OCI-LY7 (cell line): ENCODE data around the gene RIN1. TPM values are rescaled to one million over a fixed set of nuclear protein-coding genes. Genes with fewer than 3 reads are reported as not detected.

Experiments used
- BruUV-seq: library from RNA; stranded (reverse); fragments of 400-500 nt; replicated peaks from 2 replicates; lab custom pipeline; 2021; lab: Mats Ljungman, UMichigan
- CTCF ChIA-PET: fragments of 300-600 bp; sonication (Branson Sonifier 250); formaldehyde crosslinking; loops from one replicate; lab custom pipeline; 2022; ENCODE audit warnings: antibody characterized with exemption; ENCODE audit not compliant: unreplicated experiment; lab: Charles Lee
- POLR2A ChIA-PET: fragments of 300-600 bp; sonication (Branson Sonifier 250); formaldehyde crosslinking; loops from one replicate; lab custom pipeline; 2022; ENCODE audit warnings: antibody characterized with exemption; lab: Charles Lee
- DNase-seq: peaks from one replicate; pipeline ENCODE4 v3.0.0-alpha.2; 2015; ENCODE audit warnings: low spot score
- H2AFZ ChIP-seq: fragments of 200-600 bp; sonication (generic), shearing (Covaris generic); 2 replicates; pipeline ENCODE4 v1.6.1; 2014; ENCODE audit warnings: mild to moderate bottlenecking, antibody characterized with exemption, low read length, moderate library complexity
- H3K27ac ChIP-seq: fragments of 200-600 bp; sonication (generic); 2 replicates; pipeline ENCODE4 v1.5.1; 2014; ENCODE audit warnings: mixed run types, low read depth, mild to moderate bottlenecking, moderate library complexity, low read length, inconsistent platforms; ENCODE audit not compliant: poor library complexity, severe bottlenecking
- H3K36me3 ChIP-seq: fragments of 200-600 bp; sonication (generic); 2 replicates; pipeline ENCODE4 v1.6.1; 2014; ENCODE audit warnings: mild to moderate bottlenecking, antibody characterized with exemption, low read length, moderate library complexity, mixed read lengths; ENCODE audit not compliant: insufficient read depth
- H3K4me1 ChIP-seq: fragments of 200-600 bp; sonication (generic); 2 replicates; pipeline ENCODE4 v1.5.1; 2014; ENCODE audit warnings: mild to moderate bottlenecking, low read length; ENCODE audit not compliant: insufficient read depth, poor library complexity, severe bottlenecking
- H3K4me2 ChIP-seq: fragments of 200-600 bp; sonication (generic); 2 replicates; pipeline ENCODE4 v1.6.1; 2014; ENCODE audit warnings: mild to moderate bottlenecking, low read length
- H3K4me3 ChIP-seq: fragments of 200-600 bp; sonication (generic); 2 replicates; pipeline ENCODE4 v1.5.1; 2014; ENCODE audit warnings: mild to moderate bottlenecking, low read depth, low read length; ENCODE audit not compliant: poor library complexity, severe bottlenecking
- H3K79me2 ChIP-seq: fragments of 200-600 bp; sonication (generic); 2 replicates; pipeline ENCODE4 v1.6.1; 2016; ENCODE audit warnings: low read depth, mild to moderate bottlenecking, low read length, moderate library complexity, mixed read lengths; ENCODE audit not compliant: insufficient read depth
- H3K9me2 ChIP-seq: fragments of 200-600 bp; sonication (generic); 2 replicates; pipeline ENCODE4 v1.6.1; 2016; ENCODE audit warnings: mild to moderate bottlenecking, low read length, mixed read lengths; ENCODE audit not compliant: insufficient read depth
- H3K9me3 ChIP-seq: fragments of 200-600 bp; sonication (generic); 2 replicates; pipeline ENCODE4 v1.6.1; 2014; ENCODE audit warnings: mild to moderate bottlenecking, mixed run types, low read length, mixed read lengths
- H4K20me1 ChIP-seq: fragments of 200-600 bp; sonication (generic); 2 replicates; pipeline ENCODE4 v1.6.1; 2014; ENCODE audit warnings: mild to moderate bottlenecking, antibody characterized with exemption, low read length, moderate library complexity, mixed read lengths; ENCODE audit not compliant: insufficient read depth
- CTCF ChIP-seq: fragments of 200-600 bp; sonication (generic); conservative IDR thresholded peaks from 2 replicates; pipeline ENCODE4 v1.5.1; 2014; ENCODE audit warnings: mild to moderate bottlenecking, antibody characterized with exemption, low read length, moderate library complexity, mixed read lengths
- EZH2phosphoT487 ChIP-seq: fragments of 200-600 bp; sonication (generic); IDR thresholded peaks from 2 replicates; pipeline ENCODE4 v1.6.1; 2018; ENCODE audit warnings: low read depth, borderline replicate concordance, mild to moderate bottlenecking, mixed run types, antibody characterized with exemption, low read length, moderate library complexity, mixed read lengths
- intact Hi-C: fragments of 100-400 bp; cut with micrococcal nuclease; formaldehyde crosslinking; loops from one replicate; pipeline ENCODE4 v1.10.0; 2022; ENCODE audit not compliant: unreplicated experiment
- total RNA-seq, 2 experiments: library from RNA; depleted of rRNA in 1 of 2; stranded (reverse); fragments of >200 nt in 1 of 2; shearing (Covaris generic) in 1 of 2; gene quantifications; 2 replicates each; pipeline ENCODE4 v1.2.3, GENCODE V29; 2014 to 2022

The RIN1 gene
- total RNA-seq, 2 experiments from 2014 or later: 1.6 to 2.9 TPM

- H3K79me2 ChIP-seq: no peaks in the 10 kb centered on the region
- H3K4me3 ChIP-seq: no peak overlapping the region
- no peak for TF ChIP-seq CTCF
- no peak for TF ChIP-seq EZH2phosphoT487
- no peaks in the 10 kb centered on the region for H3K9me3 ChIP-seq
- ChIA-PET POLR2A (no interaction called here), CTCF (interaction anchor here (0.6 kb wide), 1 partner anchor 12 kb away, joined by 3 read pairs; no protein-coding TSS in a partner anchor)
- DNase-seq: no peak
- no peak overlapping the region for H3K27ac ChIP-seq
- no TSS peak for BruUV-seq
- no peak overlapping the region for H2AFZ ChIP-seq
- no peaks in the 10 kb centered on the region for H4K20me1 ChIP-seq
- H3K4me2 ChIP-seq: no peak overlapping the region
- no peaks in the 10 kb centered on the region for H3K9me2 ChIP-seq
- H3K36me3 ChIP-seq: no peaks in the 10 kb centered on the region
- no peaks in the 10 kb centered on the region for H3K4me1 ChIP-seq
- intact Hi-C loops: no loop called here
Observed at GRCh38 chr11:66299186-66299585, 37.0 kb downstream of the RIN1 start.

- CTCF ChIA-PET: no interaction called here
- Histone ChIP-seq H3K9me2 (no peaks in the 10 kb centered on the region), H4K20me1 (no peaks in the 10 kb centered on the region), H3K27ac (no peak overlapping the region), H3K79me2 (no peaks in the 10 kb centered on the region), H3K4me2 (no peak overlapping the region), H3K4me1 (no peaks in the 10 kb centered on the region), H3K36me3 (no peaks in the 10 kb centered on the region), H2AFZ (no peak overlapping the region), H3K9me3 (no peaks in the 10 kb centered on the region), H3K4me3 (no peak overlapping the region)
- intact Hi-C loops: no loop called here
- no TSS peak for BruUV-seq
- DNase-seq: no peak
- TF ChIP-seq EZH2phosphoT487 (no peak), CTCF (no peak)
- POLR2A ChIA-PET: interaction anchor here (1.7 kb wide), 1 partner anchor 9 kb away, joined by 5 read pairs; the partner anchor contains the start of gene YIF1A
Observed at GRCh38 chr11:66297610-66298009, 38.6 kb downstream of the RIN1 start.

GRCh38 chr11:66294626-66295620 is 41.3 kb downstream of the RIN1 start:
- Histone ChIP-seq H3K36me3 (no peaks in the 10 kb centered on the region), H3K4me1 (peaks cover 6% of the 10 kb centered on the region), H4K20me1 (no peaks in the 10 kb centered on the region), H3K4me3 (no peak overlapping the region), H3K79me2 (no peaks in the 10 kb centered on the region), H3K9me3 (no peaks in the 10 kb centered on the region), H3K9me2 (no peaks in the 10 kb centered on the region), H2AFZ (no peak overlapping the region), H3K27ac (no peak overlapping the region), H3K4me2 (no peak overlapping the region)
- POLR2A ChIA-PET: no interaction called here
- intact Hi-C loops: no loop called here
- CTCF ChIA-PET: no interaction called here
- TF ChIP-seq CTCF (no peak), EZH2phosphoT487 (no peak)
- DNase-seq: no peak
- no TSS peak for BruUV-seq
